Spleen (tissue), 11 donors: ENCODE measurements around the gene OS9. TPM values are rescaled to one million over a fixed set of nuclear protein-coding genes. Genes with fewer than 3 reads are reported as not detected.

ENCODE experiments used
- DNase-seq: peaks from one replicate; pipeline ENCODE4 v3.0.0-alpha.2; 2020
- H3K27ac ChIP-seq, 8 donors: fragments of 200-600 bp; sonication (generic) in 7 of 8; 1 replicate in 4 of 8; 2 replicates in 4 of 8; pipeline versions ENCODE4 v1.5.0 to v1.8.0; 2016 to 2021; ENCODE audit warnings: inconsistent platforms in 4 of 8, mild to moderate bottlenecking in 4 of 8, moderate library complexity in 1 of 8
- H3K27me3 ChIP-seq, 7 donors: fragments of 200-600 bp; sonication (generic) in 6 of 7; replicated peaks in 1 of 7; 1 replicate in 4 of 7; 2 replicates in 3 of 7; pipeline versions ENCODE4 v1.5.0 to v1.8.0; 2016 to 2021; ENCODE audit warnings: inconsistent platforms in 3 of 7, mild to moderate bottlenecking in 1 of 7
- H3K36me3 ChIP-seq, 6 donors: fragments of 200-600 bp; sonication (generic) in 5 of 6; 1 replicate in 4 of 6; 2 replicates in 2 of 6; pipeline versions ENCODE4 v1.5.0 to v1.8.0; 2016 to 2021; ENCODE audit warnings: inconsistent platforms in 2 of 6
- H3K4me1 ChIP-seq, 6 donors: fragments of 200-600 bp; sonication (generic) in 5 of 6; 1 replicate in 3 of 6; 2 replicates in 3 of 6; pipeline versions ENCODE4 v1.5.0 to v1.8.0; 2016 to 2021; ENCODE audit warnings: inconsistent platforms in 3 of 6
- H3K4me3 ChIP-seq, 8 donors: fragments of 200-600 bp; sonication (generic) in 7 of 8; 1 replicate in 4 of 8; 2 replicates in 4 of 8; pipeline versions ENCODE4 v1.5.0 to v1.8.0; 2016 to 2021; ENCODE audit warnings: inconsistent platforms in 4 of 8, mild to moderate bottlenecking in 4 of 8, moderate library complexity in 2 of 8
- H3K9me3 ChIP-seq, 8 donors: fragments of 200-600 bp; sonication (generic) in 7 of 8; 1 replicate in 4 of 8; 2 replicates in 4 of 8; pipeline versions ENCODE4 v1.5.0 to v1.8.0; 2016 to 2021; ENCODE audit warnings: inconsistent platforms in 4 of 8
- CTCF ChIP-seq, 11 experiments: fragments of 200-600 bp in 7 of 11; fragments of 450-650 bp in 4 of 11; sonication (generic) in 4 of 11; IDR thresholded peaks in 8 of 11; conservative IDR thresholded peaks in 3 of 11; 1 replicate in 7 of 11; 2 replicates in 4 of 11; pipeline versions ENCODE4 v1.4.0 to v1.8.0; 2016 to 2021; ENCODE audit warnings: antibody characterized with exemption in 11 of 11, inconsistent platforms in 4 of 11, mild to moderate bottlenecking in 1 of 11
- POLR2A ChIP-seq, 3 donors: fragments of 450-650 bp; IDR thresholded peaks; one replicate each; pipeline ENCODE4 v1.5.1; 2017; ENCODE audit warnings: antibody characterized with exemption in 3 of 3, mild to moderate bottlenecking in 1 of 3
- POLR2AphosphoS5 ChIP-seq, 3 donors: sonication (generic); formaldehyde crosslinking; IDR thresholded peaks; one replicate each; pipeline ENCODE4 v1.5.1; 2017; ENCODE audit warnings: antibody characterized with exemption in 3 of 3
- WGBS, 5 donors: extraction: QIAGEN DNeasy Blood & Tissue Kit in 3 of 5; methylation state at CpG; one replicate each; pipeline versions ENCODE4 v1.1.5 to v1.1.7; 2013 to 2018; 5-methylcytosine and 5-hydroxymethylcytosine counted together
- intact Hi-C: fragments of 100-400 bp; cut with DNase I; formaldehyde crosslinking; loops from one replicate; pipeline ENCODE4 v1.15.0; 2023; ENCODE audit warnings: low total_unique reads
- polyA plus RNA-seq, 3 donors: library from polyadenylated mRNA; stranded (reverse); fragments of 200-250 nt; gene quantifications; one replicate each; pipeline ENCODE4 v1.2.1, GENCODE V29; 2013
- total RNA-seq, 7 donors: library from RNA; depleted of rRNA in 3 of 7; stranded (reverse); fragments of >200 nt in 3 of 7; fragmentation: NEBNext Ultra II Directional in 4 of 7; extraction: Animal tissue kit (Norgen Biotek cat#: 25700) in 4 of 7; gene quantifications; one replicate each; pipeline versions ENCODE4 v1.1.0 to v1.2.1, GENCODE V29; 2016 to 2021
- donor health status: healthy with polysubstance abuse.
- donor health status: DM: no; HTN: no; CAD: no; lungs with moderate emphysema.
- donor health status: DM: no; HTN: no; CAD: no.
- donor health status: Bipolar disorder and iron deficiency.
- donor health status: healthy.
- donor health status: DM: no; HTN: no; CAD: no.
- donor health status: DM: yes; HTN: yes; CAD: no.

OS9 gene
- total and polyA plus RNA-seq, 10 donors = 94.9 to 323 (median 253) TPM

GRCh38 chr12:57756406-57757341 is 62.7 kb downstream of the OS9 start:
- 30 to 38% (median 33%) methylated on average over 22 of the region's 22 CpGs for WGBS, 5 donors
- Histone ChIP-seq H3K4me3 (peak overlapping the region in 7 of 8 donors; percentile 58 to 95 (median 72)), H3K4me1 (peaks cover 16 to 65% (median 42%) of the 10 kb centered on the region in 6 donors), H3K27me3 (peaks cover 0 to 10% (median 0%) of the 10 kb centered on the region in 7 donors), H3K9me3 (no peaks in the 10 kb centered on the region), H3K27ac (peak overlapping the region in 6 of 8 donors; percentile 78 to 95 (median 86)), H3K36me3 (peaks cover 0 to 23% (median 19%) of the 10 kb centered on the region in 6 donors)
- DNase-seq = peak; percentile 92
- TF ChIP-seq POLR2AphosphoS5 (IDR thresholded peaks at IDR 0.05) = peak; percentile 44 to 60 (median 51)
- no peak for TF ChIP-seq POLR2A (IDR thresholded peaks at IDR 0.05)
- peak in 10 of 11 experiments; percentile 51 to 86 (median 74) for TF ChIP-seq CTCF (IDR thresholded peaks at IDR 0.05 in 8 of 11, conservative IDR thresholded peaks at IDR 0.05 in 3 of 11)
- intact Hi-C loops = no loop called here

- H3K36me3 ChIP-seq = peaks cover 0 to 23% (median 19%) of the 10 kb centered on the region in 6 donors
- TF ChIP-seq POLR2AphosphoS5 (IDR thresholded peaks at IDR 0.05) (no peak), POLR2A (IDR thresholded peaks at IDR 0.05) (no peak), CTCF (IDR thresholded peaks at IDR 0.05 in 8 of 11, conservative IDR thresholded peaks at IDR 0.05 in 3 of 11) (no peak)
- peaks cover 0 to 10% (median 0%) of the 10 kb centered on the region in 7 donors for H3K27me3 ChIP-seq
- no peak for DNase-seq
- intact Hi-C loops = no loop called here
- H3K27ac ChIP-seq = no peak overlapping the region
- peaks cover 14 to 57% (median 36%) of the 10 kb centered on the region in 6 donors for H3K4me1 ChIP-seq
- 87 to 95% (median 92%) methylated on average over 4 of the region's 4 CpGs for WGBS, 5 donors
- no peak overlapping the region for H3K4me3 ChIP-seq
- H3K9me3 ChIP-seq = no peaks in the 10 kb centered on the region
Observed at GRCh38 chr12:57757771-57758170, 63.8 kb downstream of the OS9 start.

- no peak for DNase-seq
Observed at GRCh38 chr12:57758552-57759359, 64.8 kb downstream of the OS9 start.

More at GRCh38 chr12:57758552-57759359, 64.8 kb downstream of the OS9 start:
- 89 to 97% (median 94%) methylated on average over 15 to 25 of the region's 25 CpGs for WGBS, 5 donors
- intact Hi-C loops = no loop called here
- Histone ChIP-seq H3K4me1 (peaks cover 11 to 47% (median 27%) of the 10 kb centered on the region in 6 donors), H3K27ac (no peak overlapping the region), H3K9me3 (no peaks in the 10 kb centered on the region), H3K36me3 (peaks cover 0 to 23% (median 19%) of the 10 kb centered on the region in 6 donors), H3K27me3 (peaks cover 0 to 17% (median 0%) of the 10 kb centered on the region in 7 donors), H3K4me3 (no peak overlapping the region)
- peak in 1 of 3 donors; percentile 21 for TF ChIP-seq POLR2AphosphoS5 (IDR thresholded peaks at IDR 0.05)
- TF ChIP-seq CTCF (IDR thresholded peaks at IDR 0.05 in 8 of 11, conservative IDR thresholded peaks at IDR 0.05 in 3 of 11) = no peak
